Activated CD8-positive, alpha-beta T cell treated with anti-CD3 and anti-CD28 coated beads for 36 hours (primary cell): ENCODE measurements around the gene MYO10. TPM values are rescaled to one million over a fixed set of nuclear protein-coding genes. Genes with fewer than 3 reads are reported as not detected.

Source experiments
- ATAC-seq: fragments of 200-7000 bp; cut with Tn5 transposase; one replicate; pipeline ENCODE4 v1.10.0; 2021; ENCODE audit warnings: mild to moderate bottlenecking, moderate library complexity
- CTCF ChIA-PET: fragments of 350-600 bp; sonication (Branson Sonifier 250); formaldehyde crosslinking; loops from one replicate; lab custom pipeline; 2021; ENCODE audit warnings: antibody characterized with exemption; lab: Charles Lee
- POLR2A ChIA-PET: fragments of 350-600 bp; sonication (Branson Sonifier 250); formaldehyde crosslinking; loops from one replicate; lab custom pipeline; 2021; ENCODE audit warnings: antibody characterized with exemption; lab: Charles Lee
- DNase-seq: peaks from one replicate; pipeline ENCODE4 v3.0.0-alpha.2; 2020
- H3K27ac Mint-ChIP-seq: one replicate; pipeline ENCODE4 v1.8.0; 2021; ENCODE audit warnings: mild to moderate bottlenecking, mixed read lengths
- H3K27me3 Mint-ChIP-seq: one replicate; pipeline ENCODE4 v1.8.0; 2021; ENCODE audit warnings: mixed read lengths
- H3K36me3 Mint-ChIP-seq: one replicate; pipeline ENCODE4 v1.8.0; 2021; ENCODE audit warnings: low read depth, mixed read lengths
- H3K4me1 Mint-ChIP-seq: one replicate; pipeline ENCODE4 v1.8.0; 2021; ENCODE audit warnings: low read depth, mixed read lengths
- H3K4me3 Mint-ChIP-seq: one replicate; pipeline ENCODE4 v1.8.0; 2021; ENCODE audit warnings: mild to moderate bottlenecking, moderate library complexity, mixed read lengths
- H3K9me3 Mint-ChIP-seq: one replicate; pipeline ENCODE4 v1.8.0; 2021; ENCODE audit warnings: mixed read lengths
- CTCF ChIP-seq: fragments of 200-600 bp; IDR thresholded peaks from one replicate; pipeline ENCODE4 v1.8.0; 2022; ENCODE audit warnings: antibody characterized with exemption, mild to moderate bottlenecking
- intact Hi-C: fragments of 100-400 bp; cut with micrococcal nuclease; formaldehyde crosslinking; loops from one replicate; pipeline ENCODE4 v1.10.0; 2022
- total RNA-seq, 2 experiments: library from RNA; stranded (reverse); gene quantifications; one replicate each; pipeline ENCODE4 v1.2.3, GENCODE V29; 2021

MYO10 gene
- total RNA-seq, 2 experiments from 2014 or later = 0.09 TPM; not detected in 1

GRCh38 chr5:16628376-16628775, 307.7 kb downstream of the MYO10 start:
- DNase-seq = no peak
- H3K4me3 Mint-ChIP-seq = no peak overlapping the region
- no peaks in the 10 kb centered on the region for H3K27me3 Mint-ChIP-seq
- ATAC-seq = no peak
- POLR2A ChIA-PET = interaction anchor here (6.9 kb wide), 1 partner anchor 11 kb away, joined by 79 read pairs; the partner anchor contains the start of gene RETREG1
- intact Hi-C loops = loop anchor here (5.0 kb wide), 1 partner anchor 161 kb away; the partner anchor contains the start of gene ZNF622
- peaks cover 3% of the 10 kb centered on the region for H3K36me3 Mint-ChIP-seq
- H3K27ac Mint-ChIP-seq = peak overlapping the region; percentile 95
- no peaks in the 10 kb centered on the region for H3K9me3 Mint-ChIP-seq
- CTCF ChIA-PET = interaction anchor here (1.0 to 2.4 kb wide), 3 partner anchors 9 to 173 kb away, joined by 3 to 15 read pairs (median 7); partner anchors contain the start of gene RETREG1
- H3K4me1 Mint-ChIP-seq = peaks cover 50% of the 10 kb centered on the region
- no peak for TF ChIP-seq CTCF

GRCh38 chr5:16626696-16627264, 309.3 kb downstream of the MYO10 start:
- H3K4me1 Mint-ChIP-seq = peaks cover 50% of the 10 kb centered on the region
- H3K4me3 Mint-ChIP-seq = peak overlapping the region; percentile 54
- POLR2A ChIA-PET = interaction anchor here (1.0 to 6.9 kb wide), 3 partner anchors 9 to 15 kb away, joined by 4 to 79 read pairs (median 5); partner anchors contain the start of gene RETREG1
- no peaks in the 10 kb centered on the region for H3K27me3 Mint-ChIP-seq
- no peak for TF ChIP-seq CTCF
- peak; percentile 70 for DNase-seq
- CTCF ChIA-PET = interaction anchor here (1.1 to 2.4 kb wide), 6 partner anchors 10 to 171 kb away, joined by 3 to 15 read pairs (median 4); partner anchors contain the start of gene RETREG1
- H3K27ac Mint-ChIP-seq = peak overlapping the region; percentile 96
- peak; percentile 83 for ATAC-seq
- H3K36me3 Mint-ChIP-seq = peaks cover 3% of the 10 kb centered on the region
- intact Hi-C loops = loop anchor here (5.0 kb wide), 1 partner anchor 159 kb away; the partner anchor contains the start of gene ZNF622
- no peaks in the 10 kb centered on the region for H3K9me3 Mint-ChIP-seq

DNA sequence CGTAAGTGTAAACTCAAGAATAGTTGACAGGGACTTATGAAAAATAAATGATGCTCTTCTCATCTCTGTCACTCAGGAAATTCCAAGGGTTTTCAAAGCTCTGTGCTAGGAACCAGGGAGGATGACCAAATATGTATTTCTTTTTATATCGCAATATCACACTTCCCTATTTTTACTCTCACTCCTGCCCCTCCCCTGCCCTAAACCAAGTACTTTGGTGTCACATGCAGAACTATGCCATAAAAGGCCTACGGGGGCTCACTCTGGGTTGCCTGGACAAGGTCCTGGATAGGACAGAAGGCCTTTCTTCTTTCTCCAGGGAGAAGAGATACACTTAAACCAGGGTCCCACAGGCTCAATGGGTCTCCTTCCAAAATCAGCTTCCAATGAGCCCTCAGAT, 311.0 kb downstream of the MYO10 start:
- Mint-ChIP-seq H3K4me3 (no peak overlapping the region), H3K9me3 (no peaks in the 10 kb centered on the region), H3K27ac (no peak overlapping the region), H3K4me1 (peaks cover 45% of the 10 kb centered on the region), H3K27me3 (no peaks in the 10 kb centered on the region), H3K36me3 (peaks cover 3% of the 10 kb centered on the region)
- intact Hi-C loops = loop anchor here (5.0 kb wide), 1 partner anchor 158 kb away; the partner anchor contains the start of gene ZNF622
- ChIA-PET CTCF (no interaction called here), POLR2A (interaction anchor here (6.9 kb wide), 1 partner anchor 8 kb away, joined by 79 read pairs; the partner anchor contains the start of gene RETREG1)
- no peak for ATAC-seq
- TF ChIP-seq CTCF = no peak
- no peak for DNase-seq

DNA sequence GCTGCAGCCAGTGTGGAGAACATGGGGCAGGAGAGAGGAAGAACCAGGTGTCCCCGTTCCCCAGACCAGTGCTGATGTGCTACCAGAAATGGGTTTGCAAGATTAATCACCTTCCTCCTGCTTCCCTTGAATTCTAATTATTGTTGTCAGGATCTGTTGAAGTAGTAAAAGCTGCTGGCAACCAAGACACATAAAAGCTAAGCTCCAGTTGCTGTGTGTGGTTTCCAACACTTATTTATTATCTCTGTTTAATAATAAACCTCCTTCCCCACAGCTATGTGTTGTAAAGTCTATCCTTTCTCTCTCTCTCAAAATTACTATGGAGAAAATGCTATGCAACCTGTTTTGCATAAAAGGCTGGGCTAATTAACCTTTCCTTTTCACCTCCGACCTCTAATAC, 317.0 kb downstream of the MYO10 start:
- TF ChIP-seq CTCF = no peak
- no peak overlapping the region for H3K27ac Mint-ChIP-seq
- ChIA-PET POLR2A (interaction anchor here (2.1 kb wide), 1 partner anchor 67 kb away, joined by 5 read pairs; no protein-coding TSS in a partner anchor), CTCF (interaction anchor here (1.3 kb wide), 1 partner anchor 10 kb away, joined by 3 read pairs; no protein-coding TSS in a partner anchor)
- intact Hi-C loops = no loop called here
- H3K27me3 Mint-ChIP-seq = no peaks in the 10 kb centered on the region
- peaks cover 14% of the 10 kb centered on the region for H3K36me3 Mint-ChIP-seq
- peaks cover 13% of the 10 kb centered on the region for H3K4me1 Mint-ChIP-seq
- ATAC-seq = no peak
- DNase-seq = no peak
- H3K4me3 Mint-ChIP-seq = no peak overlapping the region
- no peaks in the 10 kb centered on the region for H3K9me3 Mint-ChIP-seq
